Right hindlimb (tissue), 1 donor: ENCODE results near the gene MIPOL1.
"Not testable (repeated sequence)": the region's sequence is repeated elsewhere in the genome, so short reads cannot be mapped to it uniquely, and the experiment has no call there.

Experiments
- DNase-seq: peaks from one replicate; pipeline ENCODE4 v3.0.0-alpha.2; 2018

The MIPOL1 gene

GRCh38 chr14:37187840-37188577 is 9.7 kb upstream of the MIPOL1 start:
- DNase-seq = not testable (repeated sequence)

- not testable (repeated sequence) for DNase-seq
Measured at GRCh38 chr14:37189733-37190132, 8.0 kb upstream of the MIPOL1 start.

GRCh38 chr14:37194698-37195097 is 3.0 kb upstream of the MIPOL1 start:
- DNase-seq = no peak

DNA sequence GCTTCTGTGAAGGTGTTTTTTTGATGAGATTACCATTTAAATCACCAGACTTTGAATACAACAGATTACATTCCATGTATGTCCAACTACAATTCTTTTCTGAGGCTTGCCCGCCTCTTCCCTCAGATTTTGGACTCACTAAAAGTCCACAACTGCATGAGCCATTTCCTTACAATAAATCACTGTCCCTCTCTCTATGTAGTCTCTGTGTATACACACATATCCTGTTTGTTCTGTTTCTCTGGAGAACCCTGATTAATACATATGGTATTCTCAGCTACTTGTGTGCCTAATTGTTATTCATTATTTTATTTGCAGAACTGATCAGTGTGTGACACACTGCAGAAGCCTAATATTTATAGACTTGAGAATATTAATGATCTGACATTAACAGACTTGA is 2.4 kb upstream of the MIPOL1 start:
- no peak for DNase-seq

- no peak for DNase-seq
Measured at GRCh38 chr14:37196604-37197420, 925 bp upstream of the MIPOL1 start.

- DNase-seq = no peak
Measured at GRCh38 chr14:37198273-37198598, 499 bp downstream of the MIPOL1 start.

DNA sequence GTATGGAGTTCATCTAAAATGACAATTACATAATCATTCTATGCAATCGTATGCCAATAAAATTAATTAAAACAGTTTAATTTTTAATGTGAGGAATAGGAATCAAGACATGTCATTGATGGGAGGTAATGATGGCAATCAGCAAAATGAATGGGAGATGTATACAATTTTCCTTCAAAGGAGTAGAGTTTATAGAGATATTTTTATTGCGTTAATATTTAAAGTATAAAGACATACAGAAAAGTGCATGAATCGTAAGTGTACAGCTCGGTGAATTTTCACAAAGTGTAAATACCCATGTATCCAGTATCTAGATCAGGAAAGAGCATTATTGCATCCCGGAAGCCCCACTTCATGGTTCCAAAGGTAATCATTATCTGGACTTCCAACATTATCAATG is 1.2 kb downstream of the MIPOL1 start:
- DNase-seq = no peak

DNA sequence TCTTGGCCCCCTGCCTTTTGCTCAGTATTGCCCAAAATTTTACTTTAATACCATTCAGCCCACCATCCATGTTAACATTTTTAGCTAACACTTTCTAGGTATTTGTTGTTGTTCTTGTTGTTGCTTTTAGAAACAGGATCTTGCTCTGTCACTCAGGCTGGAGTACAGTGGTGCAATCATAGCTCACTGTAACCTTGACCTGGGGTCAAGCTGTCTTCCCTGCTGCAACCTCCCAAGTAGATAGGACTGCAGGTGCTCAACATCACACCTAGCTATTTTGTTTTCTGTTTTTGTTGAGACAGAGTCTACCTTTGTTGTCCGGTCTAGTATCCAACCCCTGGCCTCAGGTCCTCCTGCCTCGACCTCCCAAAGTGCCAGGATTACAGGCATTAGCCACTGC is 4.0 kb downstream of the MIPOL1 start:
- no peak for DNase-seq

- no peak for DNase-seq
Measured at GRCh38 chr14:37202265-37202664, 4.5 kb downstream of the MIPOL1 start.

DNA sequence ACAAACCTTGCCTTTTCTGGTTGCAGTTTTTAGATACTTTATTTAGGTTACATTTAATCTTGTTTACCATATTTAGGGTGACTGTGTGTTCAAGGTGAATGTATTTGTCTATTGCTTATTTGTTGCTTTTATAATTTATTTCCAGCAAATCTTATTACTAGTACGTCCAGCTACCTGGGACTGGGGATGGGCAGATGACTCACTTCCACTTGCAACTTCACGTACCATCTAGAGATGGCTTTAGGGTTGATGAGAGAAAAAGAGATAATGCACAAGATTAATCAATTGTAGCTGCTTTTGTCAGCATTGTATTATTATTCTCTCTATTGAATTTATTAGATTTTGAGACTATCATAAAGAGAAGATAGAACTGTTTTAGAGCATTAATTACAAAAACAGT is 5.1 kb downstream of the MIPOL1 start:
- DNase-seq = no peak

DNA sequence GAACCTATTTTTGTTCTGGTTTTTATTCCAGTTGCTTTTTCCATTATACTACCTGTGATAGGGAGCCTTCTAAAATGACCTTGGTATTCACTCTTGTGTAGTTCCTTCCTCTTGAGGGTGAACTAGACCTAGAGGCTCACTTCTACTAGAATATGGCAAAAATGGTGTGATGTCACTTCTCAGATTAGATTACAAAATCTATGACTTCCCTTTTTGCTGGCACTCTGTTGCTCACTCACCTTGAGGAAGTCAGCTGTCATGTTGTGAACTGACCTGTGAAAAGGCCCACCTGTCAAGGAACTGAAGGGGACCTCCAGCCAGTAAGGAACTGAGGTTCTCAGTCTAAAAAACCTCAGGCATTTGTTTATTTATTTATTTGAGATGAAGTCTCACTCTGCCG is 5.7 kb downstream of the MIPOL1 start:
- no peak for DNase-seq

GRCh38 chr14:37205623-37206605 is 8.2 kb downstream of the MIPOL1 start:
- DNase-seq = not testable (repeated sequence)

- not testable (repeated sequence) for DNase-seq
Measured at GRCh38 chr14:37209617-37210016, 11.9 kb downstream of the MIPOL1 start.

DNA sequence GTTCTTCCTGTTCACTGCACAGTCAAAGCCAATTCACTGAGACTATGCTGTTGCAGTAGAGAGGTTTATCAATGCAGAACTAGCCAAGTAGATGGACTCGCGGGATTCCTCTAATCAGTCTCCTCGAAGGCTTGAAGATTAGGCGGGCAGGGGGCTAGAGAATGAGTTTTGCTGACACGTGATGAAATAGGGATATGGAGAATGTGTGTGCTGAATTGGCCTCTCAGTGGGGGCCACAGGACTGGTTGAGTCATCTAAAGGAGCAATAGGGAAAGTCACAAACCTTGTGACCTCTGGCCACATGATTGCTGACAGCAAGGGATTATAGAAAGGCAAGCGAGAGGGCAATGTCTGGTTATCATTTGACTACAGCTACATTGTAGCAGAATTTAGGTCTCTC is 12.7 kb downstream of the MIPOL1 start:
- no peak for DNase-seq

DNA sequence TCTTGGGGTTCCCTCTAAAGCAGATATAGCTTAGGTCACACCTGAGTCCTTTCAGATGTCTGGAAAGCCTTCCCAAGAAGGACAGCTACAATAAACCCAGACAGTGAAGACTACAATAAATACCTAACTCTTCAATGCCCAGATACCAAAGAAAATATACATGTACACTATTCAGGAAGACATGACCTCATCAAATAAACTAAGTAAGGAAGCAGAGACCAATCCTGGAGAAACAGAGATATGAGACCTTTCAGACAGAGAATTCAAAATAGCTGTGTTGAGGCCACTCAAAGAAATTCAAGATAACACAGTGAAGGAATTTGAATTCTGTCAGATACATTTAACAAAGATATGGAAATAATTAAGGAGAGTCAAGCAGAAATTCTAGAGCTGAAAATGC is 15.3 kb downstream of the MIPOL1 start:
- no peak for DNase-seq

DNA sequence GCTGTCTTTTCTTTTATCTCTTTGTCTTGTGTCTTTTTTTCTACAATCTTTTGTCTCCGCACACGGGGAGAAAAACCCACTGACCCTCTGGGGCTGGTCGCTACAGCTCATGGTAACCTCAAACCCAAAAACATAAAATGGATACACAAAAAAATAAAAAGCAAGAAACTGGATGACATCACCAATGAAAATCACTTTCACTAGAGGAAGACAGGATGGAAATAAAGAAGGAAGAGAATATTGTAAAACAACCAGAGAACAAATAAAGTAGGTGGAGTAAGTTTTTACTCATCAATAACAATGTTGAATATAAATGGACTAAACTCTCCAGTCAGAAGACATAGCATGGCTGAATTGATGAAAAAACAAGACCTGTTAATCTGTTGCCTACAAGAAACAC is 17.6 kb downstream of the MIPOL1 start:
- no peak for DNase-seq

- DNase-seq = no peak
Measured at GRCh38 chr14:37221073-37221472, 23.3 kb downstream of the MIPOL1 start.

DNA sequence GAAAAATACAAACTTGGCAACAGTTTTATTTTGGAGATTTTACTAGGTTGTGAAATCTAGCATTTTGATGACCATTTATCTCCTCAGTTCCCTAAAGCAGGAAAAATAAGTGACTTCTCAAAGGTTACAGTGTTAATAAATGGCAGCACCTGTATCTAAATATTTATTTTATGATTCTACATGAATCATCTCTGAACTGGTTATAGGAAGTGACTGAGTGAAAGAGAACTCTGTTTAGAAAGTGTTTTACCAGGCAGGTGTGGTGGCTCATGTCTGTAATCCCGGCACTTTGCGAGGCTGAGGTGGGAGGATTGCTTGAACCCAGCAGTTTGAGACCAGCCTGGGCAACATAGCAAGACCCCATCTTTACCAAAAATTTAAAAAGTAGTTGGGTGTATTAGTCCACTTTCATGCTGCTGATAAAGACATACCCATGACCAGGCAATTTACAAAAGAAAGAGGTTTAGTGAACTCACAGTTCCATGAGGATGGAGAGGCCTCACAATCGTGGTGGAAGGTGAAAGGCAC is 26.3 kb downstream of the MIPOL1 start:
- DNase-seq = no peak

DNA sequence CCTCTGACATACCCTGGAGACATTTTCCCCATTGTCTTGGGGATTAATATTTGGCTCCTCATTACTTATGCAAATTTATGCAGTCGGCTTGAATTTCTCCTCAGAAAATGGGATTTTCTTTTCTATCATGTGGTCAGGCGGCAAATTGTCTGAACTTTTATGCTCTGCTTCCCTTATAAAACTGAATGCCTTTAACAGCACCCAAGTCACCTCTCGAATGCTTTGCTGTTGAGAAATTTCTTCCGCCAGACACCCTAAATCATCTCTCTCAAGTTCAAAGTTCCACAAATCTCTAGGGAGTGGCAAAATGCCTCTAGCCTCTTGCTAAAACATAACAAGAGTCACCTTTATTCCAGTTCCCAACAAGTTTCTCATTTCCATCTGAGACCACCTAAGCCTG is 27.9 kb downstream of the MIPOL1 start:
- DNase-seq = not testable (repeated sequence)

- no peak for DNase-seq
Measured at GRCh38 chr14:37230551-37231194, 32.9 kb downstream of the MIPOL1 start.

- no peak for DNase-seq
Measured at GRCh38 chr14:37232907-37233481, 35.3 kb downstream of the MIPOL1 start.

- no peak for DNase-seq
Measured at GRCh38 chr14:37234222-37234621, 36.5 kb downstream of the MIPOL1 start.
